Endometrium (tissue), 2 donors: ENCODE data around the gene GNAQ.

Experiments used
- FAIRE-seq: peaks from 2 replicates; lab custom pipeline; 2012; peaks lifted over from hg19 to GRCh38; lab: Jason Lieb, UNC
- donor health status: control.
- donor health status: control.

Gene GNAQ

GRCh38 chr9:78031893-78032729 lies 500 bp upstream of the GNAQ start:
- FAIRE-seq, result no peak

- FAIRE-seq, result no peak
Measured at GRCh38 chr9:78030553-78031443, 813 bp downstream of the GNAQ start.

GRCh38 chr9:78030296-78030552 lies 1.4 kb downstream of the GNAQ start:
- no peak for FAIRE-seq

- FAIRE-seq, result peak; percentile 12
Measured at GRCh38 chr9:78029551-78030295, 1.9 kb downstream of the GNAQ start.

GRCh38 chr9:78028926-78029325 lies 2.7 kb downstream of the GNAQ start:
- no peak for FAIRE-seq

- FAIRE-seq, result no peak
Measured at GRCh38 chr9:78026947-78027346, 4.7 kb downstream of the GNAQ start.

GRCh38 chr9:78026416-78026815 lies 5.2 kb downstream of the GNAQ start:
- FAIRE-seq, result peak; percentile 48

- FAIRE-seq, result no peak
Measured at GRCh38 chr9:78025186-78025585, 6.4 kb downstream of the GNAQ start.

GRCh38 chr9:78023003-78023741 lies 8.4 kb downstream of the GNAQ start:
- peak; percentile 71 for FAIRE-seq

- FAIRE-seq, result no peak
Measured at GRCh38 chr9:78021697-78022096, 9.9 kb downstream of the GNAQ start.

GRCh38 chr9:78017190-78017693 lies 14.4 kb downstream of the GNAQ start:
- FAIRE-seq, result no peak

- no peak for FAIRE-seq
Measured at GRCh38 chr9:78015241-78015640, 16.4 kb downstream of the GNAQ start.

- FAIRE-seq, result no peak
Measured at GRCh38 chr9:78014776-78015175, 16.8 kb downstream of the GNAQ start.

- FAIRE-seq, result no peak
Measured at GRCh38 chr9:78013934-78014333, 17.7 kb downstream of the GNAQ start.

- FAIRE-seq, result no peak
Measured at GRCh38 chr9:78011049-78011448, 20.6 kb downstream of the GNAQ start.

- no peak for FAIRE-seq
Measured at GRCh38 chr9:78010445-78010844, 21.2 kb downstream of the GNAQ start.

GRCh38 chr9:78009186-78009585 lies 22.4 kb downstream of the GNAQ start:
- FAIRE-seq, result no peak

GRCh38 chr9:78006734-78007133 lies 24.9 kb downstream of the GNAQ start:
- no peak for FAIRE-seq

- FAIRE-seq, result no peak
Measured at GRCh38 chr9:78005231-78006002, 26.2 kb downstream of the GNAQ start.

- no peak for FAIRE-seq
Measured at GRCh38 chr9:78004478-78005229, 27.0 kb downstream of the GNAQ start.
